Mammary epithelial cell (primary cell): ENCODE results near the gene SLC10A3.

Experiments
- EZH2 ChIP-seq: IDR thresholded peaks from 2 replicates; pipeline ENCODE4 v1.6.1; 2012; ENCODE audit warnings: low read length, inconsistent platforms, borderline replicate concordance
- TF ChIP-seq, protein P1 (sequence below), 2 donors: IDR thresholded peaks in 1 of 2; conservative IDR thresholded peaks in 1 of 2; 2 replicates each; pipeline ENCODE4 v1.5.1; 2011 to 2012; ENCODE audit warnings: inconsistent platforms in 2 of 2, low read length in 2 of 2, mild to moderate bottlenecking in 2 of 2, control low read depth in 1 of 2, low read depth in 1 of 2; ENCODE audit not compliant: insufficient read depth in 1 of 2; ENCODE audit errors: extremely low read depth in 1 of 2

GRCh38 chrX:154437971-154438893, 52.2 kb downstream of the SLC10A3 start:
- TF ChIP-seq, protein P1, sequence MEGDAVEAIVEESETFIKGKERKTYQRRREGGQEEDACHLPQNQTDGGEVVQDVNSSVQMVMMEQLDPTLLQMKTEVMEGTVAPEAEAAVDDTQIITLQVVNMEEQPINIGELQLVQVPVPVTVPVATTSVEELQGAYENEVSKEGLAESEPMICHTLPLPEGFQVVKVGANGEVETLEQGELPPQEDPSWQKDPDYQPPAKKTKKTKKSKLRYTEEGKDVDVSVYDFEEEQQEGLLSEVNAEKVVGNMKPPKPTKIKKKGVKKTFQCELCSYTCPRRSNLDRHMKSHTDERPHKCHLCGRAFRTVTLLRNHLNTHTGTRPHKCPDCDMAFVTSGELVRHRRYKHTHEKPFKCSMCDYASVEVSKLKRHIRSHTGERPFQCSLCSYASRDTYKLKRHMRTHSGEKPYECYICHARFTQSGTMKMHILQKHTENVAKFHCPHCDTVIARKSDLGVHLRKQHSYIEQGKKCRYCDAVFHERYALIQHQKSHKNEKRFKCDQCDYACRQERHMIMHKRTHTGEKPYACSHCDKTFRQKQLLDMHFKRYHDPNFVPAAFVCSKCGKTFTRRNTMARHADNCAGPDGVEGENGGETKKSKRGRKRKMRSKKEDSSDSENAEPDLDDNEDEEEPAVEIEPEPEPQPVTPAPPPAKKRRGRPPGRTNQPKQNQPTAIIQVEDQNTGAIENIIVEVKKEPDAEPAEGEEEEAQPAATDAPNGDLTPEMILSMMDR (conservative IDR thresholded peaks at IDR 0.05 in 1 of 2, IDR thresholded peaks at IDR 0.05 in 1 of 2; ENCODE audit: extremely low read depth in 1 of 2, insufficient read depth in 1 of 2, low read depth in 1 of 2, low read length in 2 of 2) = no peak
- TF ChIP-seq EZH2 = no peak
